ENCODE results near the gene LARP1.

DNA sequence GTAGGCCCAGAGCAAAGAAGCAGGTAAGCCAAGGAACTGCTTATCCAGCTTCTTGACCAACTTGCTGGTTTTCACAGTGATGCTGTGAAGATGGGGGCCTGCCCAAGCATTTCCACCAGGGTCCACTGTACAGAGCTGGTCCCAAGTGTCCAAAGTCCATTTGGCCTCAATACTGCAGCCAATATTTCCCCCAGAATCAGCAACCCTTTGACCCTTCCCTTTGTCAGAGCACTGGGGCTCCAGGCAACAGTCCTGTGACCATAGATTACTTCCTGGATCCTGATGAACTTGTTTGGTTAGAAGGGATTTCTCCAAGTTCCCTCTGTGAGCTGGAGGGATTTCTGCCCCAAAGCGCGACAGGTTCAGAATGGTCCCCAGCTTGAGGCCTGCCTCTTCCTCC, 68.9 kb downstream of the LARP1 start:
- TF ChIP-seq, protein P1, sequence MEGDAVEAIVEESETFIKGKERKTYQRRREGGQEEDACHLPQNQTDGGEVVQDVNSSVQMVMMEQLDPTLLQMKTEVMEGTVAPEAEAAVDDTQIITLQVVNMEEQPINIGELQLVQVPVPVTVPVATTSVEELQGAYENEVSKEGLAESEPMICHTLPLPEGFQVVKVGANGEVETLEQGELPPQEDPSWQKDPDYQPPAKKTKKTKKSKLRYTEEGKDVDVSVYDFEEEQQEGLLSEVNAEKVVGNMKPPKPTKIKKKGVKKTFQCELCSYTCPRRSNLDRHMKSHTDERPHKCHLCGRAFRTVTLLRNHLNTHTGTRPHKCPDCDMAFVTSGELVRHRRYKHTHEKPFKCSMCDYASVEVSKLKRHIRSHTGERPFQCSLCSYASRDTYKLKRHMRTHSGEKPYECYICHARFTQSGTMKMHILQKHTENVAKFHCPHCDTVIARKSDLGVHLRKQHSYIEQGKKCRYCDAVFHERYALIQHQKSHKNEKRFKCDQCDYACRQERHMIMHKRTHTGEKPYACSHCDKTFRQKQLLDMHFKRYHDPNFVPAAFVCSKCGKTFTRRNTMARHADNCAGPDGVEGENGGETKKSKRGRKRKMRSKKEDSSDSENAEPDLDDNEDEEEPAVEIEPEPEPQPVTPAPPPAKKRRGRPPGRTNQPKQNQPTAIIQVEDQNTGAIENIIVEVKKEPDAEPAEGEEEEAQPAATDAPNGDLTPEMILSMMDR (IDR thresholded peaks at IDR 0.05), result no peak
- no peak for TF ChIP-seq POLR2A (IDR thresholded peaks at IDR 0.05)
